ENCODE measurements around the gene PLCL1. TPM values are rescaled to one million over a fixed set of nuclear protein-coding genes. Genes with fewer than 3 reads are reported as not detected.

Gene PLCL1
- polyA plus RNA-seq, 3 donors: 0.69 to 1.4 (median 0.79) TPM

GRCh38 chr2:197759625-197760292 is 44.6 kb upstream of the PLCL1 start:
- Mint-ChIP-seq H3K4me3 (no peak overlapping the region), H3K36me3 (peaks cover 0 to 4% of the 10 kb centered on the region in 2 donors), H3K27me3 (ENCODE audit: low read depth in 3 of 3) (peaks cover 0 to 2% (median 2%) of the 10 kb centered on the region in 3 donors), H3K4me1 (no peaks in the 10 kb centered on the region), H3K27ac (no peak overlapping the region), H3K9me3 (peaks cover 14 to 28% (median 25%) of the 10 kb centered on the region in 7 donors)
- H3K4me2 ChIP-seq (replicated peaks; ENCODE audit: extremely low read depth, low read length, poor library complexity, severe bottlenecking): no peak overlapping the region
- no peak for TF ChIP-seq CTCF (IDR thresholded peaks at IDR 0.05)
- no peak overlapping the region for H2AFZ ChIP-seq (ENCODE audit: insufficient read depth, low read depth, low read length, poor library complexity, severe bottlenecking)
- no peaks in the 10 kb centered on the region for H4K20me1 ChIP-seq (ENCODE audit: insufficient read depth, low read length)
- peaks cover 25 to 27% of the 10 kb centered on the region in 2 donors for H3K9me3 ChIP-seq (replicated peaks in 1 of 2; ENCODE audit: control insufficient read depth in 1 of 2, insufficient read depth in 1 of 2, low read length in 2 of 2)
- H3K4me3 ChIP-seq (replicated peaks in 1 of 3; ENCODE audit: low read depth in 2 of 3, low read length in 3 of 3): no peak overlapping the region
- H3K9ac ChIP-seq (ENCODE audit: insufficient read depth, low read length, poor library complexity, severe bottlenecking): no peak overlapping the region
- H3K27ac ChIP-seq (ENCODE audit: low read depth in 1 of 2, low read length in 2 of 2): no peak overlapping the region
- intact Hi-C loops (cut with micrococcal nuclease): no loop called here
- no peaks in the 10 kb centered on the region for H3K4me1 ChIP-seq (ENCODE audit: control insufficient read depth in 1 of 2, insufficient read depth in 2 of 2, low read length in 2 of 2)
- H3K79me2 ChIP-seq (ENCODE audit: insufficient read depth, low read length): no peaks in the 10 kb centered on the region
- no peaks in the 10 kb centered on the region for H3K36me3 ChIP-seq (replicated peaks in 1 of 2; ENCODE audit: control insufficient read depth in 1 of 2, insufficient read depth in 2 of 2, low read length in 2 of 2)
- H3K27me3 ChIP-seq (ENCODE audit: control insufficient read depth in 2 of 2, insufficient read depth in 2 of 2, low read length in 2 of 2): no peaks in the 10 kb centered on the region
- DNase-seq: no peak
- WGBS (ENCODE audit: insufficient coverage): 93% methylated on average over 11 of the region's 11 CpGs

- Mint-ChIP-seq H3K36me3 (peaks cover 0 to 4% of the 10 kb centered on the region in 2 donors), H3K4me3 (no peak overlapping the region), H3K9me3 (peaks cover 14 to 28% (median 24%) of the 10 kb centered on the region in 7 donors), H3K4me1 (no peaks in the 10 kb centered on the region), H3K27me3 (ENCODE audit: low read depth in 3 of 3) (peaks cover 0 to 2% (median 2%) of the 10 kb centered on the region in 3 donors), H3K27ac (no peak overlapping the region)
- Histone ChIP-seq H3K27me3 (ENCODE audit: control insufficient read depth in 2 of 2, insufficient read depth in 2 of 2, low read length in 2 of 2) (no peaks in the 10 kb centered on the region), H4K20me1 (ENCODE audit: insufficient read depth, low read length) (no peaks in the 10 kb centered on the region), H3K4me3 (replicated peaks in 1 of 3; ENCODE audit: low read depth in 2 of 3, low read length in 3 of 3) (no peak overlapping the region), H3K36me3 (replicated peaks in 1 of 2; ENCODE audit: control insufficient read depth in 1 of 2, insufficient read depth in 2 of 2, low read length in 2 of 2) (no peaks in the 10 kb centered on the region), H3K9me3 (replicated peaks in 1 of 2; ENCODE audit: control insufficient read depth in 1 of 2, insufficient read depth in 1 of 2, low read length in 2 of 2) (peaks cover 25 to 27% of the 10 kb centered on the region in 2 donors), H2AFZ (ENCODE audit: insufficient read depth, low read depth, low read length, poor library complexity, severe bottlenecking) (no peak overlapping the region), H3K27ac (ENCODE audit: low read depth in 1 of 2, low read length in 2 of 2) (no peak overlapping the region), H3K4me1 (ENCODE audit: control insufficient read depth in 1 of 2, insufficient read depth in 2 of 2, low read length in 2 of 2) (no peaks in the 10 kb centered on the region), H3K9ac (ENCODE audit: insufficient read depth, low read length, poor library complexity, severe bottlenecking) (no peak overlapping the region), H3K4me2 (replicated peaks; ENCODE audit: extremely low read depth, low read length, poor library complexity, severe bottlenecking) (no peak overlapping the region), H3K79me2 (ENCODE audit: insufficient read depth, low read length) (no peaks in the 10 kb centered on the region)
- WGBS (ENCODE audit: insufficient coverage): 89% methylated on average over 3 of the region's 3 CpGs
- TF ChIP-seq CTCF (IDR thresholded peaks at IDR 0.05): no peak
- intact Hi-C loops (cut with micrococcal nuclease): no loop called here
- no peak for DNase-seq
Observed at GRCh38 chr2:197760293-197760657, 44.1 kb upstream of the PLCL1 start.

All from CD14-positive monocyte (primary cell).